ENCODE data around the gene EML5.

EML5 gene

GRCh38 chr14:88698651-88699050 is 94.1 kb downstream of the EML5 start:
- DNase-seq = no peak

- no peak for DNase-seq
Measured at GRCh38 chr14:88695870-88696269, 96.9 kb downstream of the EML5 start.

GRCh38 chr14:88688386-88688785 is 104.4 kb downstream of the EML5 start:
- DNase-seq = no peak

- no peak for DNase-seq
Measured at GRCh38 chr14:88683119-88683518, 109.6 kb downstream of the EML5 start.

GRCh38 chr14:88682495-88683114 is 110.1 kb downstream of the EML5 start:
- no peak for DNase-seq

GRCh38 chr14:88681755-88682494 is 110.8 kb downstream of the EML5 start:
- no peak for DNase-seq

GRCh38 chr14:88669346-88669745 is 123.4 kb downstream of the EML5 start:
- DNase-seq = no peak

- DNase-seq = no peak
Measured at GRCh38 chr14:88668448-88669116, 124.2 kb downstream of the EML5 start.

- DNase-seq = peak; percentile 66
Measured at GRCh38 chr14:88667555-88668273, 125.0 kb downstream of the EML5 start.

- DNase-seq = no peak
Measured at GRCh38 chr14:88660056-88660455, 132.7 kb downstream of the EML5 start.

- DNase-seq = no peak
Measured at GRCh38 chr14:88639221-88639620, 153.5 kb downstream of the EML5 start.

GRCh38 chr14:88632512-88632911 is 160.2 kb downstream of the EML5 start:
- no peak for DNase-seq

- no peak for DNase-seq
Measured at GRCh38 chr14:88631091-88631490, 161.7 kb downstream of the EML5 start.

GRCh38 chr14:88630565-88630964 is 162.2 kb downstream of the EML5 start:
- no peak for DNase-seq

GRCh38 chr14:88628462-88628861 is 164.3 kb downstream of the EML5 start:
- DNase-seq = no peak

- DNase-seq = no peak
Measured at GRCh38 chr14:88628033-88628432, 164.7 kb downstream of the EML5 start.

- no peak for DNase-seq
Measured at GRCh38 chr14:88625671-88626070, 167.1 kb downstream of the EML5 start.

GRCh38 chr14:88621100-88621499 is 171.7 kb downstream of the EML5 start:
- no peak for DNase-seq

- no peak for DNase-seq
Measured at GRCh38 chr14:88618476-88618875, 174.3 kb downstream of the EML5 start.

GRCh38 chr14:88617479-88617878 is 175.3 kb downstream of the EML5 start:
- DNase-seq = no peak

- DNase-seq = no peak
Measured at GRCh38 chr14:88616697-88617096, 176.1 kb downstream of the EML5 start.

GRCh38 chr14:88614218-88614907 is 178.4 kb downstream of the EML5 start:
- DNase-seq = no peak

- no peak for DNase-seq
Measured at GRCh38 chr14:88613552-88614010, 179.2 kb downstream of the EML5 start.
